ENCODE data around the gene STBD1. TPM values are rescaled to one million over a fixed set of nuclear protein-coding genes. Genes with fewer than 3 reads are reported as not detected.

Gene STBD1
- total and polyA plus RNA-seq, 2 experiments from 2014 or later, result 10.3 to 10.6 TPM

GRCh38 chr4:76312457-76312856 is 5.9 kb downstream of the STBD1 start:
- Histone ChIP-seq H3K9me3 (ENCODE audit: low read depth) (no peaks in the 10 kb centered on the region), H3K9me2 (ENCODE audit: insufficient read depth) (no peaks in the 10 kb centered on the region), H3K4me3 (no peak overlapping the region), H3K79me2 (ENCODE audit: insufficient read depth) (peaks cover 18% of the 10 kb centered on the region), H3K36me3 (ENCODE audit: low read depth) (no peaks in the 10 kb centered on the region), H3K4me2 (ENCODE audit: unreplicated experiment) (no peak overlapping the region), H3K27ac (no peak overlapping the region), H4K20me1 (ENCODE audit: insufficient read depth) (no peaks in the 10 kb centered on the region), H3K4me1 (ENCODE audit: insufficient read depth) (no peaks in the 10 kb centered on the region), H3K27me3 (replicated peaks; ENCODE audit: insufficient read depth) (no peaks in the 10 kb centered on the region), H3K9ac (no peak overlapping the region), H2AFZ (no peak overlapping the region), H3F3A (ENCODE audit: insufficient read depth) (0 out of 2 replicates have a peak, but pooled peaks cover 5% of the 10 kb centered on the region)
- TF ChIP-seq EZH2phosphoT487 (IDR thresholded peaks at IDR 0.05; ENCODE audit: insufficient read depth, low read depth) (no peak), EZH2 (IDR thresholded peaks at IDR 0.05; ENCODE audit: insufficient read depth, poor library complexity, severe bottlenecking) (no peak)
- WGBS, 2 experiments (ENCODE audit: low coverage in 1 of 2, low lambda C conversion rate in 2 of 2, missing lambda C conversion rate in 2 of 2), result 71 to 82% methylated on average over 1 of the region's 1 CpG
- in situ Hi-C loops (cut with MboI), result no loop called here
- no peak for DNase-seq

- no peak overlapping the region for H2AFZ ChIP-seq
- DNase-seq, result no peak
Observed at GRCh38 chr4:76313547-76313946, 7.0 kb downstream of the STBD1 start.

GRCh38 chr4:76315267-76315918 is 8.9 kb downstream of the STBD1 start:
- TF ChIP-seq EZH2phosphoT487 (IDR thresholded peaks at IDR 0.05; ENCODE audit: insufficient read depth, low read depth) (no peak), EZH2 (IDR thresholded peaks at IDR 0.05; ENCODE audit: insufficient read depth, poor library complexity, severe bottlenecking) (no peak)
- in situ Hi-C loops (cut with MboI), result no loop called here
- no peaks in the 10 kb centered on the region for H3K9me3 ChIP-seq (ENCODE audit: low read depth)

More at GRCh38 chr4:76313547-76313946, 7.0 kb downstream of the STBD1 start:
- Histone ChIP-seq H3K9me2 (ENCODE audit: insufficient read depth) (no peaks in the 10 kb centered on the region), H3K4me1 (ENCODE audit: insufficient read depth) (no peaks in the 10 kb centered on the region), H3K4me2 (ENCODE audit: unreplicated experiment) (no peak overlapping the region), H3K27ac (no peak overlapping the region), H3K9ac (no peak overlapping the region), H3K27me3 (replicated peaks; ENCODE audit: insufficient read depth) (no peaks in the 10 kb centered on the region), H3K9me3 (ENCODE audit: low read depth) (no peaks in the 10 kb centered on the region), H4K20me1 (ENCODE audit: insufficient read depth) (no peaks in the 10 kb centered on the region), H3K4me3 (no peak overlapping the region), H3K36me3 (ENCODE audit: low read depth) (no peaks in the 10 kb centered on the region), H3K79me2 (ENCODE audit: insufficient read depth) (peaks cover 8% of the 10 kb centered on the region; the same call in 1 of the 2 replicates), H3F3A (ENCODE audit: insufficient read depth) (0 out of 2 replicates have a peak, but pooled peaks cover 5% of the 10 kb centered on the region)
- whole genome bisulfite sequencing, 2 experiments (ENCODE audit: low coverage in 1 of 2, low lambda C conversion rate in 2 of 2, missing lambda C conversion rate in 2 of 2), result 67 to 70% methylated on average over 2 of the region's 2 CpGs
- no peak for TF ChIP-seq EZH2 (IDR thresholded peaks at IDR 0.05; ENCODE audit: insufficient read depth, poor library complexity, severe bottlenecking)
- TF ChIP-seq EZH2phosphoT487 (IDR thresholded peaks at IDR 0.05; ENCODE audit: insufficient read depth, low read depth), result no peak
- in situ Hi-C loops (cut with MboI), result no loop called here

GRCh38 chr4:76316131-76316530 is 9.6 kb downstream of the STBD1 start:
- H3K27me3 ChIP-seq (replicated peaks; ENCODE audit: insufficient read depth), result no peaks in the 10 kb centered on the region
- DNase-seq, result no peak

More at GRCh38 chr4:76315267-76315918, 8.9 kb downstream of the STBD1 start:
- H3K27ac ChIP-seq, result no peak overlapping the region
- H3K36me3 ChIP-seq (ENCODE audit: low read depth), result no peaks in the 10 kb centered on the region
- H3K4me2 ChIP-seq (ENCODE audit: unreplicated experiment), result no peak overlapping the region
- no peaks in the 10 kb centered on the region for H3K79me2 ChIP-seq (ENCODE audit: insufficient read depth)
- H3K9me2 ChIP-seq (ENCODE audit: insufficient read depth), result no peaks in the 10 kb centered on the region
- H3K4me1 ChIP-seq (ENCODE audit: insufficient read depth), result no peaks in the 10 kb centered on the region
- H2AFZ ChIP-seq, result no peak overlapping the region
- 86 to 95% methylated on average over 7 of the region's 7 CpGs for WGBS, 2 experiments (ENCODE audit: low coverage in 1 of 2, low lambda C conversion rate in 2 of 2, missing lambda C conversion rate in 2 of 2)
- H3K9ac ChIP-seq, result no peak overlapping the region
- no peaks in the 10 kb centered on the region for H4K20me1 ChIP-seq (ENCODE audit: insufficient read depth)
- H3K4me3 ChIP-seq, result no peak overlapping the region
- 0 out of 2 replicates have a peak, but pooled peaks cover 5% of the 10 kb centered on the region for H3F3A ChIP-seq (ENCODE audit: insufficient read depth)
- H3K27me3 ChIP-seq (replicated peaks; ENCODE audit: insufficient read depth), result no peaks in the 10 kb centered on the region
- DNase-seq, result no peak

More at GRCh38 chr4:76316131-76316530, 9.6 kb downstream of the STBD1 start:
- no peak for TF ChIP-seq EZH2 (IDR thresholded peaks at IDR 0.05; ENCODE audit: insufficient read depth, poor library complexity, severe bottlenecking)
- no peak for TF ChIP-seq EZH2phosphoT487 (IDR thresholded peaks at IDR 0.05; ENCODE audit: insufficient read depth, low read depth)
- H3K36me3 ChIP-seq (ENCODE audit: low read depth), result no peaks in the 10 kb centered on the region
- in situ Hi-C loops (cut with MboI), result no loop called here
- no peak overlapping the region for H2AFZ ChIP-seq
- no peaks in the 10 kb centered on the region for H3K9me3 ChIP-seq (ENCODE audit: low read depth)
- H3K4me2 ChIP-seq (ENCODE audit: unreplicated experiment), result no peak overlapping the region
- no peaks in the 10 kb centered on the region for H3K9me2 ChIP-seq (ENCODE audit: insufficient read depth)
- 0 out of 2 replicates have a peak, but pooled peaks cover 5% of the 10 kb centered on the region for H3F3A ChIP-seq (ENCODE audit: insufficient read depth)
- H4K20me1 ChIP-seq (ENCODE audit: insufficient read depth), result no peaks in the 10 kb centered on the region
- H3K4me1 ChIP-seq (ENCODE audit: insufficient read depth), result no peaks in the 10 kb centered on the region
- no peaks in the 10 kb centered on the region for H3K79me2 ChIP-seq (ENCODE audit: insufficient read depth)
- no peak overlapping the region for H3K4me3 ChIP-seq
- H3K9ac ChIP-seq, result no peak overlapping the region
- no peak overlapping the region for H3K27ac ChIP-seq
- 41 to 56% methylated on average over 1 of the region's 1 CpG for WGBS, 2 experiments (ENCODE audit: low coverage in 1 of 2, low lambda C conversion rate in 2 of 2, missing lambda C conversion rate in 2 of 2)
